Measurements from ENCODE around the gene ABCC3.
"Not testable (repeated sequence)": the region's sequence is repeated elsewhere in the genome, so short reads cannot be mapped to it uniquely, and the experiment has no call there.

The ABCC3 gene

DNA sequence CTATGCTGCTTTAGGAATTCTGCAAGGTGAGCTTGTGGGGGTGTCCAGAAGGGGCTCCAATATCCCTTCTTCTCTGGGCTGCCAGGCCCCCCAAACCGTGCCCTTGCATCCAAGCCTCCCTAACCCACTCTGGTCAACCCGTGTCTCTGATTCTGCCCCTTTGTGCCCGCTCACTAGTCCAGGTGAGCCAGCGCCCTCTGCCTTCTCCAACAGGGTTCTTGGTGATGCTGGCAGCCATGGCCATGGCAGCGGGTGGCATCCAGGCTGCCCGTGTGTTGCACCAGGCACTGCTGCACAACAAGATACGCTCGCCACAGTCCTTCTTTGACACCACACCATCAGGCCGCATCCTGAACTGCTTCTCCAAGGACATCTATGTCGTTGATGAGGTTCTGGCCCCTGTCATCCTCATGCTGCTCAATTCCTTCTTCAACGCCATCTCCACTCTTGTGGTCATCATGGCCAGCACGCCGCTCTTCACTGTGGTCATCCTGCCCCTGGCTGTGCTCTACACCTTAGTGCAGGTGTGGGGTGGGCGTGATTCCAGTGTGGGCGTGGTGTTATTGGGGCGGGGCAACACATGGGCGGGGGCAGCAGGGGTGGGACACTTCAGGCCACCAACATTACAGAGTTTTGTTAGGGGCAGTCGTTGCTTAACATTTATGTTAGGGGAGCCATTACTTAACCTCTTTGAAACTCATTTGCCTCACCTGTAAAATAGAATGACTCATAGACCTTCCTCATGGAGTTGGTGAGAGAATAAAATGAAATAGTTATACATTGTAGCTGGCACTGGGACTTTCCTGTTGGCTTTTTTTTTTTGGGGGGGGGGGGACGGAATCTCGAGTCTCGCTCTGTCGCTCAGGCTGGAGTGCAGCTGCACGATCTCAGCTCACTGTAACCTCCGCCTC, 41.6 kb downstream of the ABCC3 start:
- Mint-ChIP-seq H3K4me1 (peaks cover 4% of the 10 kb centered on the region), H3K36me3 (no peaks in the 10 kb centered on the region), H3K9me3 (no peaks in the 10 kb centered on the region), H3K4me3 (no peak overlapping the region), H3K27ac (no peak overlapping the region)
- ATAC-seq (no peak), DNase-seq (ENCODE audit: low spot score in 2 of 2) (no peak)

DNA sequence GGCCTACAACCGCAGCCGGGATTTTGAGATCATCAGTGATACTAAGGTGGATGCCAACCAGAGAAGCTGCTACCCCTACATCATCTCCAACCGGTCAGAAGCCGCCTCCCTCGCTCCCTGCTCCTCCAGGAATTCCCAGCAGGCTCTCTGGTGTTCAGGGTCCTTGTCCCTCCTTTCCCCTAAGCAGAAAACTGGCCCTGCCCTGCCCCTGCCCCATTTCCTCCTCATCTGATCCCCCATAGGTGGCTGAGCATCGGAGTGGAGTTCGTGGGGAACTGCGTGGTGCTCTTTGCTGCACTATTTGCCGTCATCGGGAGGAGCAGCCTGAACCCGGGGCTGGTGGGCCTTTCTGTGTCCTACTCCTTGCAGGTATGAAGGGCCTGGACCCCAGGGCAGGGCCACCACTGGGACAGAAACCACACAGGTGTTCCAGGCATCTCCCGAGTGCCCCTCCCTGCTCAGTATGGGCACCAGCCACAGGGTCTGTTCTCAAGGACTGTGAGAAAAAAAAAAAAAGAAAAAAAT, 43.2 kb downstream of the ABCC3 start:
- Mint-ChIP-seq H3K36me3 (no peaks in the 10 kb centered on the region), H3K4me3 (no peak overlapping the region), H3K9me3 (no peaks in the 10 kb centered on the region), H3K27ac (no peak overlapping the region), H3K4me1 (peaks cover 9% of the 10 kb centered on the region)
- ATAC-seq (no peak), DNase-seq (ENCODE audit: low spot score in 2 of 2) (no peak)

DNA sequence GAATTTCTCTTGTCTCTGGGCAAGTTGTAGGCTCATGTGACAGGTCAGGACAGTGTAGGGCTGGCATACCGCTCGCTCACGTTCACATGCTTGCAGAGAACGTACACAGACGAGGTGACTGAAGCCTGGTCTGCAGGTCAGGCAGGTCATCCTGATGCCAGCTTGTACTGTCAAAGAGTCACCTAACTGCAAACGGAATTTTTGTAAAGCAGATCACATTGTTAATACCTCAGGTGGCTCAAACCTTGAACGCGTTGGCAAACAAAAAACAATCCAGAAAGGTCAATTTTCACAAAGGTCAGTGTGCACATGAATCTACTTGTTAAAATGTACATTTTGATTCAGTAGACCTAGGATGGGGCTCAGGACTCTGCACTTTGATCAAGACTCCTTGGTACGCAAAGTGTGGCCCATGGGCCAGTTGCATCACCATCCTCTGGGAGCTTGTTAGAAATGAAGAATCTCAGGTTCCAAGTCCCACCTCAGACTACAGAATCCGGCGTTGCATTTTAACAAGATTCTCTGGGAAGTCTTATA, 44.4 kb downstream of the ABCC3 start:
- H3K4me1 Mint-ChIP-seq = peaks cover 9% of the 10 kb centered on the region
- no peaks in the 10 kb centered on the region for H3K9me3 Mint-ChIP-seq
- no peak overlapping the region for H3K4me3 Mint-ChIP-seq
- ATAC-seq (no peak), DNase-seq (ENCODE audit: low spot score in 2 of 2) (no peak)
- H3K36me3 Mint-ChIP-seq = no peaks in the 10 kb centered on the region
- H3K27ac Mint-ChIP-seq = no peak overlapping the region

DNA sequence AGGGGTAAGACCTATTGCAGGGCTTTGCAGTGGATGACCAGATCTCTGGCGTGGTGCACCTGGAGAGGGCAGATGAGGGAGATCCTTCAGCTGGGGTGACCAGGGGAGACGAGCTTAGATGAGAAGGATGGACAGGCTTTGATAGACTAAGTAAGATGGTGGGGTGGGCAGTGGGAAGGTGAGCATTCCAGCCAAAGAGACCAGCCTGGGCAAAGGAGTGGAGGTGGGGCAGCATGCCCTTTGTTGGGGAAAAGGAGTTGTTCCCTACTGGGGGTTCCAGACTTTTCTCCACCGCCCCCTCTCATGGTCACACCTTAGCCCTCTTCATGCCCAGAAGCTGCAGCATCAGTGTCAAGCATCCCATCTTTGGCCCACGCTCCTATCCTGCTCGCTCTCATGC, 45.4 kb downstream of the ABCC3 start:
- H3K27ac Mint-ChIP-seq = no peak overlapping the region
- H3K4me1 Mint-ChIP-seq = peaks cover 9% of the 10 kb centered on the region
- DNase-seq (ENCODE audit: low spot score in 2 of 2) = no peak
- no peak for ATAC-seq
- no peaks in the 10 kb centered on the region for H3K36me3 Mint-ChIP-seq
- H3K4me3 Mint-ChIP-seq = no peak overlapping the region
- H3K9me3 Mint-ChIP-seq = no peaks in the 10 kb centered on the region

DNA sequence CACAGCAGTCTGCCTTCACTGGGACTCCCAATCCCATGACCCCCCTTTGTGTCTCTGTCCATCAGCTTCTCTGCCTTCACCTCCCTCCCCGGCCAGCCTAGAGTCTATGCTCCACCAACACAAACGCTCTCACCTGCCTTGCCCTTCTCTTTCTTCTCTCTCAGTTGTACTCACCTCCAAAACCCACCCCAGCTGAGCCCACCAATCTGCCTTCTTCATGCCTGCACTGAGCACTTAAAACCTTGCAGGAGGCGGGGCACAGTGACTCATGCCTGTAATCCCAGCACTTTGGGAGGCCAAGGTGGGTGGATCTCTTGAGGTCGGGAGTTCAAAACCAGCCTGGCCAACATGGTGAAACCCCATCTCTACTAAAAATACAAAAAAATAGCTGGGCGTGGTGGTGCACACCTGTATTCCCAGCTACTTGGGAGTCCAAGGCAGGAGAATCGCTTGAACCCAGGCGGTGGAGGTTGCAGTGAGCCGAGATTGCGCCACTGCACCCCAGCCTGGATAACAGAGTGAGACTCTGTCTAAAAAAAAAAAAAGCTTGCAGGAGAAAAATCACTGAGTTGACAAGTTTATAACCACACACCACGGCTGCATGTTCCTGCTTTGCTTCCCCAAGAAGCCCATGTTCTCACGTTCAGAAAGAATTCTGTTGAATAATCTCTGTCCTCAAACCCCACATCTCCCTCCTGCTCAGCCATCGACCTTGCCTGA, 46.0 kb downstream of the ABCC3 start:
- not testable (repeated sequence) for DNase-seq (ENCODE audit: low spot score in 2 of 2); H3K4me3 Mint-ChIP-seq; H3K27ac Mint-ChIP-seq; H3K4me1 Mint-ChIP-seq; H3K9me3 Mint-ChIP-seq; ATAC-seq; H3K36me3 Mint-ChIP-seq

DNA sequence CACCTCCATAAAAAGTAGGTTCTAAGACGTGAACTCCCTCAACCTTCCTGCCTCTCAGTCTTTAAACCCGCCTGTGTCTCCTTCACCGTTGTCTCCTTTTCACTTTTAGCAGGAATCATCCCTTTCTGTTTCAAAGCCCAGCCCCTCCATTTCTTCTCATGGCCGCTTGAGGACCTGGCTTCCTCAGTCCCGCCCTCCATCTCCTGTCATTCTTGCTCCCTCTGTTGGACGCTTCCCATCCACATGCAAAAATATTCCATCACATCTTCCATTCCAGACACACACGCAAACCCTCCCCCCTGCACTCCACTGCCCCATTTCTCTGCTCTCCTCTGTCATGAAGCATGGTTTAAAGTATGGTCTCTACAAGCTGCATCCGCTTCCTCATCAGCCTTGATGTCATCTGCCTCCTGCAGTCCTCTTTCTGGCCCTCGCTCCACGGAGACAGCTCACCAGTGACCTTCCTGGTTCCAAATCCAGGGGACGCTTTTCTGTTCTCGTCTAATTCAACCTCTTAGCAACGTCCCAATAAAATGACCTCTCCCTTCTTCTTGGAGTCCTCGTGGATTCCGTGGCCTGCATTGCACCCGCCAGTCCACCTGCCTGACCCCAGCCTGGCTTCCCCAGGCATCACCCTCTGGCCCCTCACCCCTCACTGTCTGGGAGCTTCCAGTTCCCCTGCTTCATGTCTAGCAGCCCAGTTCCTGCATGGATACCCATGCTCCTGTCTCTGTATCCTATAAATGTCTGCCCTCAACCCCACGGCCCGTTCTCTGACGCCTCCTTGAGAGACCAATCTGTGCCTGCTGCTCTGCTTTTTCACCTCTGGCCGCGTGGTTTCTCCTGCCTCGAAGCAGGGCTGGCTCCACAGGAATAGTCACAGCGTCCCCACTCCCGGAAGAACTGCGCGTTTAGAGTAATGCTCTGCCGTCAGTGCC, 46.9 kb downstream of the ABCC3 start:
- no peak for ATAC-seq
- no peaks in the 10 kb centered on the region for H3K36me3 Mint-ChIP-seq
- no peak overlapping the region for H3K27ac Mint-ChIP-seq
- no peak for DNase-seq (ENCODE audit: low spot score in 2 of 2)
- no peaks in the 10 kb centered on the region for H3K9me3 Mint-ChIP-seq
- H3K4me3 Mint-ChIP-seq = no peak overlapping the region
- H3K4me1 Mint-ChIP-seq = peaks cover 9% of the 10 kb centered on the region

DNA sequence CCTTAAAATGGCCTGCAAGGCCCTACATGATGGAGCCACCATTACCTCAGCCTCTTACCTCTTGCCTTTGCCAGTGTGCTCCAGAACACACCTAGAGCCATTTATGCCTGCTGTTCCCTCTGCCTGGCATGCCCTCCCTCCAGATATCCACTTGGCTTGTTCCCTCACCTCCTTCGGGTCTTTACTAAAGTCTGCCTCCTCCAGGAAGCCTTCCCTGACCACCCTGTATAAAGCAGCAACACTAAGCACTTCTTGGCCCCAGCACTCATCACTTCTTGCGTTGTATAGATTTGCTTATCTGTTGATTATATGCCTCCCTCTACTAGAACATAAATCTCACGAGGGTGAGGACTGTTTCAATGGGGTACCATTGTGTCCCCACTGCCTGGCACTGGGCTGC, 47.8 kb downstream of the ABCC3 start:
- ATAC-seq (no peak), DNase-seq (ENCODE audit: low spot score in 2 of 2) (no peak)
- Mint-ChIP-seq H3K36me3 (no peaks in the 10 kb centered on the region), H3K27ac (no peak overlapping the region), H3K4me1 (peaks cover 9% of the 10 kb centered on the region), H3K4me3 (no peak overlapping the region), H3K9me3 (no peaks in the 10 kb centered on the region)

DNA sequence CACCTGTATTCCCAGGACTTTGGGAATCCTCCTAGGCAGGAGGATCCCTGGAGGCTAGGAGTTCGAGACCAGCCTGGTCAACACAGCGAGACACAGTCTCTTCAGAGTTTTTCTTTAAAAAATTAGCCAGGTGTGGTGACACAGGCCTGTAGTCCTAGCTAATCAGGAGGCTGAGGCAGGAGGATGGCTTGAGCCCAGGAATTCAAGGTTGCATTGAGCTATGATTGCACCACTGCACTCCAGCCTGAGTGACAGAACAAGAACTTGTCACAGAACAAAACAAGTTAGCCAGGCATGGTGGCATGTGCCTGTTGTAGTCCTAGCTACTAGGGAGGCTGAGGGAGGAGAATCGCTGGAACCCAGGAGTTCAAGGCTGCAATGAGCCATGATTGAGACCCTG, 48.3 kb downstream of the ABCC3 start:
- Mint-ChIP-seq H3K4me1 (peaks cover 9% of the 10 kb centered on the region), H3K4me3 (no peak overlapping the region), H3K27ac (no peak overlapping the region), H3K9me3 (no peaks in the 10 kb centered on the region), H3K36me3 (no peaks in the 10 kb centered on the region)
- ATAC-seq (no peak), DNase-seq (ENCODE audit: low spot score in 2 of 2) (no peak)

DNA sequence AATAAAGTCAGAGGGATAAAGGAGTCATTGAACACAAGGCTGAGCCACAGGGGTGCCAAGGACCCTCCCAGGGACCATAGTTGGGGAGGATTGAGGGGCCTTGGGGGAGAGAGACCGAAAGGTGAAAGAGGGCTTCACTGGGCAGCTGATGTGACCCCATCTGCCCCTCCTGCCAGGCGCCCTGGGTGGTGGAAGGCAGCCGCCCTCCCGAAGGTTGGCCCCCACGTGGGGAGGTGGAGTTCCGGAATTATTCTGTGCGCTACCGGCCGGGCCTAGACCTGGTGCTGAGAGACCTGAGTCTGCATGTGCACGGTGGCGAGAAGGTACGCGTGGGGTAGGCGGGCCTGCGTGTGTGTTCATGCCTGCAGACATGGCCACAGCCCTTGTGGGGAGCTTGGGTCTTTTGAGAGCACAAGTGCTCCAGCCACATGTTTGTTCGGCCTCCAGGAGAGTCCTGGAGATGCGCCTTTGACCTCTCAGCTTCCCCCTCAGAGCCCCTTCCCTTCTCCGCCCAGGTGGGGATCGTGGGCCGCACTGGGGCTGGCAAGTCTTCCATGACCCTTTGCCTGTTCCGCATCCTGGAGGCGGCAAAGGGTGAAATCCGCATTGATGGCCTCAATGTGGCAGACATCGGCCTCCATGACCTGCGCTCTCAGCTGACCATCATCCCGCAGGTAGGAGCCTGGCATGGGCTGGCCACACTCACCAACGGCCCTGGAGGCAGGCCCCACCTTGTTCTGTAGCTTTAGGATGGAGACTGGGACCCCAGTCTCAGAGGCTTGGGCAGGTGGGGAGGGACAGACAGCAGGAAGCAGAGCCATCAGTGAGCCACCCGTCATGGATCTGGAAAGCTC, 49.0 kb downstream of the ABCC3 start:
- Mint-ChIP-seq H3K9me3 (no peaks in the 10 kb centered on the region), H3K36me3 (no peaks in the 10 kb centered on the region), H3K4me1 (peaks cover 9% of the 10 kb centered on the region), H3K27ac (no peak overlapping the region), H3K4me3 (no peak overlapping the region)
- no peak for ATAC-seq
- DNase-seq (ENCODE audit: low spot score in 2 of 2) = no peak

DNA sequence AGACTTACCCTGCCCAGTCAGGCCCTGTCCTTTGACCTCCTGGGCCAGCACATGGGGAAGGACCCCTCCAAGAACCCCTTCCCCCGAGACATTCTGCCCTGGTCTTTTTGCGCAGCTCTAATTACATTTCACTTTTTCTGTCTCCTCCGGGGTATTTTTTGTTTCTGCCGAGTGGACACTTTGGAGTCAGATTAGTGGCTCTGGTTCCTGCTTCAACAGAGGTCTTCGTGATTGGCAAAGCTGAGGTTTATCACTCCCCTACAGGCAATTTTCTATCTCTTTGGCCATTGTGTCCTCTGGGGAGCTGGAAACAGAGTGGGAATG, 49.6 kb downstream of the ABCC3 start:
- no peak for ATAC-seq
- Mint-ChIP-seq H3K36me3 (no peaks in the 10 kb centered on the region), H3K9me3 (no peaks in the 10 kb centered on the region), H3K4me1 (peaks cover 9% of the 10 kb centered on the region), H3K4me3 (no peak overlapping the region), H3K27ac (no peak overlapping the region)
- DNase-seq (ENCODE audit: low spot score in 2 of 2) = no peak

DNA sequence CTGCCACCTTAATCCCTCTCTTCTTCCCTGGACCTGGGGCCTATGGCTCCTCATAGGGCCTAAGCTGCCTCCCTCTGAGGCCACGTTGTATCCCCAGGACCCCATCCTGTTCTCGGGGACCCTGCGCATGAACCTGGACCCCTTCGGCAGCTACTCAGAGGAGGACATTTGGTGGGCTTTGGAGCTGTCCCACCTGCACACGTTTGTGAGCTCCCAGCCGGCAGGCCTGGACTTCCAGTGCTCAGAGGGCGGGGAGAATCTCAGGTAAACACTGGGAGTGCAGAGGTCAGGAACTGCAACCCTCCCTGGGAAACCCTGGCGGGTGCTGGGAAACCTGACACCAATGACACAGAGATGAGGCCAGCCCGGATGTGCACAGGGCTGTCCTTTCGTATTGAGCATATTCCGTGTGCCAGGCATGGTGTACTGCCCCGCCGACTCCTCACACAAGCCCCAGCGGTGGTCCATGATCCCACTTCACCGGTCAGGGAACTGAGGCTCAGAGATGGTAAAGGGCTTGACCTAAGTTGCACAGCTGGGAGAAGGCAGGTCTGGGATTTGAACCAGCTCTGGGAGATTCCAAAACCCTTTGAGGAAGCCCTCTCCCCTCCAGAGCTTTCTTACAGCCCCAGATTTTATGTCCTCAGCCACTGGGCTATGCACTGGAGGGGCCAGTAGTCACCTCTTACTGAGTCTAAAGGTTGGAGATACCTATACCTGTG, 50.1 kb downstream of the ABCC3 start:
- Mint-ChIP-seq H3K9me3 (no peaks in the 10 kb centered on the region), H3K27ac (no peak overlapping the region), H3K4me1 (peaks cover 9% of the 10 kb centered on the region), H3K36me3 (no peaks in the 10 kb centered on the region), H3K4me3 (no peak overlapping the region)
- DNase-seq (ENCODE audit: low spot score in 2 of 2) = no peak
- ATAC-seq = no peak

DNA sequence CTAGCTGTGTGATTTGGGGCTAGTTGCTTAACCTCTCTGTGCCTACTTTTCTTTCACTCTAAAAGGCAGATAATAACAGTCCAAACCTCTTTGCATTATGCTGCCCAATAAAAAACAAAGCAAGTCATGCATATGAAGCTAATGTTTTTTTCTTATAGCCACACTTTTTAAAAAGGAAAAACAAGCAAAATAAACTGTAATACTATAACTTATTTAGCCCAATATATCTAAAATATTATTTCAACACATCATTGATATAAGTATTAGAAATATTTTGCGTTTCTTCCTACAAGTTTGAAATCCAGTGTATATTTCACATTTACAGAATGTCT, 50.6 kb downstream of the ABCC3 start:
- Mint-ChIP-seq H3K27ac (no peak overlapping the region), H3K9me3 (no peaks in the 10 kb centered on the region), H3K36me3 (no peaks in the 10 kb centered on the region), H3K4me3 (no peak overlapping the region), H3K4me1 (peaks cover 9% of the 10 kb centered on the region)
- ATAC-seq (no peak), DNase-seq (ENCODE audit: low spot score in 2 of 2) (no peak)

DNA sequence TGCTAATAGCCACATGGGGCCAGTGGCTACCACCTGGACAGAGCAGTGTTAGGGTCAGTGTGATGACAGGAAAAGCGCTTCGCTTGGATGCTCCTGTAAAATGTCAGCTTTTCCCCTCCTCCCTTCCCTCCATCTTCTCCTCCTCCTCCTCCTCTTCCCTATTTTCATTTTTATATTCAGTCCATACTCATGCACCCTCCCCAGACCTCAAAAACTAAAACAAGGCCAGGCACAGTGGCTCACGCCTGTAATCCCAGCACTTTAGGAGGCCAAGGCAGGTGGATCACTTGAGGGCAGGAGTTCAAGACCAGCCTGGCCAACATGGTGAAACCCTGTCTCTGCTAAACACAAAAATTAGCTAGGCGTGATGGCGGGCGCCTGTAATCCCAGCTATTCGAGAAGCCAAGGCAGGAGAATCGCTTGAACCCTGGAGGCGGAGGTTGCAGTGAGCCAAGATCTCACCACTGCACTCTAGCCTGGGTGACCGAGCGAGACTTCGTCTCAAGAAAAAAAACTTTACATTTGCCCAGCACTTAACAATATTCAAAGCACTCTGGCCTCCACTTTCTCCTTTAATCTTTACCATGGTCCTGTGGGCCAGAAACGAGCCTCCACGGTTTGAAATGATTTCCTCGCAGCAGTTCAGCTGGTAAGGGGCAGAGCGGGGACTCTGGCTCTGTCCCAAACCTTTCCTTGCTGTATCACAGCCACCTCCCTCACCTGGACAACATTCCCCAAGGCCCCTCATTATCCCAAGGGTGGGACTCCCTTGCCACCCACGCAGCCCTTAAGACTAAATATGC, 51.2 kb downstream of the ABCC3 start:
- H3K27ac Mint-ChIP-seq = no peak overlapping the region
- H3K4me3 Mint-ChIP-seq = no peak overlapping the region
- H3K9me3 Mint-ChIP-seq = no peaks in the 10 kb centered on the region
- ATAC-seq (no peak), DNase-seq (ENCODE audit: low spot score in 2 of 2) (no peak)
- no peaks in the 10 kb centered on the region for H3K36me3 Mint-ChIP-seq
- peaks cover 9% of the 10 kb centered on the region for H3K4me1 Mint-ChIP-seq

Data from stimulated activated effector memory CD8-positive, alpha-beta T cell treated with anti-CD3 and anti-CD28 coated beads, Interleukin-12 subunit alpha, Interleukin-12 subunit beta, amount 100 ng/mL, for 72 hours (primary cell).